Activated CD4-positive, alpha-beta T cell treated with anti-CD3 and anti-CD28 coated beads, Interleukin-2, Interleukin-4, amounts not matched to agents 100 ng/mL and 50 ng/mL, durations not matched to agents 16 hours and 8 hours (primary cell): ENCODE results near the gene TAX1BP3.

Experiments
- DNase-seq: peaks from one replicate; pipeline ENCODE4 v3.0.0-alpha.2; 2020; ENCODE audit warnings: low spot score

TAX1BP3 gene

DNA sequence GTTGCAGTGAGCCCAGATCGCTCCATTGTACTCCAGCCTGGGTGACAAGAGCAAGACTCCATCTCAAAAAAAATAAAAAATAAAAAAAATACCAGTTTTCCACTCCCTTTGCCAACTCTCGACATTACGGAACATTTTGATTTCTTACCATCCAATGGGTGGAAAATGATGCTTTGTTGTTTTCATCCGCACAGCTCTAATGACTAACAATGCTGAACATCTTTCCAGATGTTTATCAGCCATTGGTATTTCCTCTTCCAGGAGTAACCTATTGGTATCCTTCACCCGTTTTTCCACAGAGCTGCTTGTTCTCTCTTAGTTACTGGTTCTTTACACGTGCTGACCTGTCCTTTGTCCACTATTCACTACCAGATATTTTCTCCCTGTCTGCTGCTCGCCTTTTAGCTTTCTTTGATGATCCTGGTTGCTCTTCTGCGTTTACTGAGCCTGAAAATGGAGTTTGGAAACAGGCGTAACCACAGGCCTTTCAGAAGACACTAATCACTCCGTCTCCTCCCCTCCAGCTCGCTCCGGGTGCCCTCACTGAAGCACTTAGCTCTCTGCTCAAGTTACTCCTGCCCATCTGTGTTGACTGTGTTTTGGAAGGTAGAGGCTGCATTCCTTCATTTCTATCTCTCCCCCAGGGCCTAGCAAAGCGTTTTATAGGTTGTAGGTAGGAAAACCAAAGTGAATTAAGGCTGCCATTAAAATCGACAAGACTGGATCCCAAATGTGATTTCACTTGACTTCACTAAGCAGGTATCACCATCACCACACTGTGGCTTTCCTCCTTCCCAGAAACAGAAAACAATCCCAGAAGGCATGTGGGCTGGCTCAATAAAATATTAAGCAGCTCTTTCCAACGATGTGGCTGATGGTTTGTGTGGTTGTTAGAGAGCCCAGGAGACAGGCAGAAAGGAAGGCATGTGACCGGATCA is 41.3 kb downstream of the TAX1BP3 start:
- DNase-seq = no peak

DNA sequence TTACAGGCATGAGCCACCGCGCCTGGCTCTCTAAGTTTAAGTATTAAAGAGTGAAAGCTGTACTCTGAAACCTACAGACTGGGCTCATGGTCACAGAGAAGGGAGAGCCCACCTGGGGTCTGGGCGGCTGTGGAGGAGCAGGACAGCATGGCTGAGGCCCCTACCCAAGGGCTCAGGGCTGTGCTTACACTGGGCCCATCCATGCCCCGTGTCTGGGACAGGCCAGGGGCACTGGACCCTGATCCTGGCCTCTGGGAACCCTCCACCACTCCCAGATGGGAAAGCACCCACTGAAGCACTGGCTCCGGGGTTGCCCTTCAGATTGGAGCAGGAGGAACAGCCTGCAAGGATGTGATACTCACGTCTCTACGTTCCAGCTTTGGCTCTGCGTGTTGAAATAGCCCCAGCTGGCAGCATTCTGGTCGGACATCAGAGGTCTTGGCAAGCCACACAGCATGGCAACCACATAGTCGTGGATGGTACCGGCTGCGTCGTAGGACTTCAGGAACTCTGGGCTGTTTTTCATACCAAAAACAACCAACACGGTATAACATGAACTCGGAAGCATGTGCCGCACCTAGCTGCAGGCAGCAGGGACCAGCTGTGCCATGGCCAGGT is 45.3 kb downstream of the TAX1BP3 start:
- DNase-seq = no peak

DNA sequence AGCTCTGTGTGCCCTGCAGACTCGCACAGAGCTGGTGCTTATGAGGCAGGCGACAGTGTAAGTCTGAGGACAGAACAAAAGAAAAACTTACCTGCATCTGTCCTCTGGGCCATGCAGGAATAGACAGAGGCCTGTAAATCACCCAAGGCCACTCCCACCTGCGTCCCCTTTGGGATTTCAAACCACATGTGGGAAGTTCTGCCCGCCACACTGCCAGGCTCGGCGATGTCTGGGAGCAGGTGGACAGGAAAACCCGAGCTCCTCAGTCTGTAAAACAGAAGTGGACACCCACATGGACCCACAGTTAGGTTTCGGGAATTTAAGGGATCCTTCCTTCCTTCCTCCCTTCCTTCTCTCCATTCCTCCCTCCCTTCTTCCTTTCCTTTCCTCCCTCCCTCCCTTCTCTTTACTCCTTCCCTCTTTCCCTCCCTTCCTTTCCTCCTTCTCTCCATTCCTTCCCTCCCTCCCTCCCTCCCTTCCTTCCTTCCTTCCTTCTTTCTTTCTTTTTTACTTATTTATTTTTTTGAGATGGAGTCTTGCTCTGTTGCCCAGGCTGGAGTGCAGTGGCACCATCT is 47.1 kb downstream of the TAX1BP3 start:
- no peak for DNase-seq

DNA sequence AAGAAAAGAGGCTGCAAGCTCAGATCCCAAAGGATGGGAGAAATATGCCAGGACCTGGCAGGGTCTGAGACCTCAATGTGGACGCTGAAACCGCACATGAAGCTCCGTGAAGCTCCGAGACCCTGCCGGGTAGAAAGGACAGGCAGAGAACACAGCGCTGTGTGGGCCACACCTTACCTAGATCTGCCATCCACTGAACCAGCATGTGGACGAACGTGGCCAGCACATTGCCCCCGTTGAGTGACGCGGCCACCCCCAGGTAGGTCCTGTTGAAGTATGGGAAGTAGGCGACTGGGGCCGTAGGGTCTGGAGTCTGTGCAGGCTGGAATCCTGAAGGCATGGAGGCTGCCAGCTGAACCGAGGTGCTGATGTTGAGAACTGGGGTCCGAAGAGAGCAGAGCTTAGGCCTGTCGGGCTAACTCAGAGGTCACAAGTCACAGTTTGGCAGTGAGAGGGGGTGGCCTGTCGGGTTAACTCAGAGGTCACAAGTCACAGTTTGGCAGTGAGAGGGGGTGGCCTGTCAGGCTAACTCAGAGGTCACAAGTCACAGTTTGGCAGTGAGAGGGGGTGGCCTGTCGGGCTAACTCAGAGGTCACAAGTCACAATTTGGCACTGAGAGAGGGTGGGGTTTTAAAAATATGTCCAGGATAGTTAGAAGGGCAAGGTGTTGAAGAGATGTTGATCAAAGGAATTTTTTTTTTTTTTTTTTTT is 53.1 kb downstream of the TAX1BP3 start:
- DNase-seq = no peak

DNA sequence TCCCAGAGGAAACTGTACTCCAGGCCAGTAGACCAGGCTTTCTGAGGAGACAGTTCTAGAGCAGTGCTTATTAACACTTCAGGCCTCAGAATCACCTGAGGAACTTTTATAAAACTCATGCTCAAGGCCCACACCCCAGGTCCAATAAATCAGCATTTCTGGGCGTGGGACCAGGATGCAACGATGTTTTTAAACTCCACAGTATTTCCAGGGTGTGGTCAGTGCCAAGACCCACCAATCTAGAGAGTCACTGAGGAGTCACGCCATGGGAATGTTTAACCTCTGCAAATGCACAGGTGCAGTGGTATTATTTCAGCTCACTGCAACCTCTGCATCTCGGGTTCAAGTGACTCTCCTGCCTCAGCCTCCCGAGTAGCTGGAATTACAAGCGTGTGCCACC is 55.3 kb downstream of the TAX1BP3 start:
- no peak for DNase-seq
